ENCODE measurements around the gene ARPC4.

DNA sequence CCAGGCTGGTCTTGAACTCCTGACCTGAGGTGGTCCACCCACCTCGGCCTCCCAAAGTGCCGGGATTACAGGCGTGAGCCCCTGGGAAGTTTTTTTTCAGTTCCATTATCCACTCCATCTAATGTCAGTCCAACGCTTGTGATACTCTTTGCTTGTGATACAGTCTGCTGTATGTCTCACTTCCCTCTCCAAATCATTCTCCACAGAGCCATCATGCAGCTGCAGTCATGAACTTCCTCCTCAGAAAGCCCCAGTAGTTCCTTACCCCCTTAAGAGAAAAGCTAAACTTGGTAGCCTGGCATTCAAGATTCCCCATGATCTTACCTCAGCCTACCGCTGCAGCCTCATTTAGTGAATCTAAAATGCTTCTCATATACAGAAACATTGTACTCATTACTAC lies 2.3 kb downstream of the ARPC4 start:
- TF ChIP-seq, protein P1, sequence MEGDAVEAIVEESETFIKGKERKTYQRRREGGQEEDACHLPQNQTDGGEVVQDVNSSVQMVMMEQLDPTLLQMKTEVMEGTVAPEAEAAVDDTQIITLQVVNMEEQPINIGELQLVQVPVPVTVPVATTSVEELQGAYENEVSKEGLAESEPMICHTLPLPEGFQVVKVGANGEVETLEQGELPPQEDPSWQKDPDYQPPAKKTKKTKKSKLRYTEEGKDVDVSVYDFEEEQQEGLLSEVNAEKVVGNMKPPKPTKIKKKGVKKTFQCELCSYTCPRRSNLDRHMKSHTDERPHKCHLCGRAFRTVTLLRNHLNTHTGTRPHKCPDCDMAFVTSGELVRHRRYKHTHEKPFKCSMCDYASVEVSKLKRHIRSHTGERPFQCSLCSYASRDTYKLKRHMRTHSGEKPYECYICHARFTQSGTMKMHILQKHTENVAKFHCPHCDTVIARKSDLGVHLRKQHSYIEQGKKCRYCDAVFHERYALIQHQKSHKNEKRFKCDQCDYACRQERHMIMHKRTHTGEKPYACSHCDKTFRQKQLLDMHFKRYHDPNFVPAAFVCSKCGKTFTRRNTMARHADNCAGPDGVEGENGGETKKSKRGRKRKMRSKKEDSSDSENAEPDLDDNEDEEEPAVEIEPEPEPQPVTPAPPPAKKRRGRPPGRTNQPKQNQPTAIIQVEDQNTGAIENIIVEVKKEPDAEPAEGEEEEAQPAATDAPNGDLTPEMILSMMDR (IDR thresholded peaks at IDR 0.05; ENCODE audit: low read length): no peak
- TF ChIP-seq EZH2 (optimal IDR thresholded peaks at IDR 0.05; ENCODE audit: low read depth, low read length): no peak

Measured in MM.1S (cell line).